Measurements from ENCODE around the gene FTH1.
"Not testable (repeated sequence)": the region's sequence is repeated elsewhere in the genome, so short reads cannot be mapped to it uniquely, and the experiment has no call there.

Gene FTH1

DNA sequence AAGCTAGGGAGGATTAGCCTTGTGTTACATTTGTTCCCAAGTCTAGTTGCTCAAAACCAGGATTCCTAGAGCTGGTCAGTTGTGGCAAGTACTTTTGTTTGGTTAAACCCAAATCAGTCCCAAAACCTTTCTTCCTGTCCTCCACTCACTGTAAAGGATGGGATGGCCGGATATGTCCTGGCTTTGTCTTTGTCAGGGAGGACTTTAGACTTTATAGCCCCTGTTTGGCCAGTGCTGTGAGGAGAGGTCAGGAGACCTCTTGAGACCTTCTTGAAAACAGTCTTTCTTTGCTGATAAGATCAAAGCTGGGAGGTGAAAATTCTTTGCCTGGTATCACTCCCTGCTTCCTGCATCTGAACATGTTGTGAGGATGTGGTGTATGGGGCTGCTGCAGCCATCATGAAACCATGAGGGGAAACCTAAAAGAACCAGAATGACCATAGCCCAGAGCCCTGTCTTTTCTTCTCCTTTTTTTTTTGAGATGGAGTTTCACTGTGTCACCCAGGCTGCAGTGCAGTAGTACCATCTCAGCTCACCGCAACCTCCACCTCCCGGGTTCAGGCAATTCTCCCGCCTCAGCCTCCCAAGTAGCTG is 43.6 kb upstream of the FTH1 start:
- TF ChIP-seq, protein P1, sequence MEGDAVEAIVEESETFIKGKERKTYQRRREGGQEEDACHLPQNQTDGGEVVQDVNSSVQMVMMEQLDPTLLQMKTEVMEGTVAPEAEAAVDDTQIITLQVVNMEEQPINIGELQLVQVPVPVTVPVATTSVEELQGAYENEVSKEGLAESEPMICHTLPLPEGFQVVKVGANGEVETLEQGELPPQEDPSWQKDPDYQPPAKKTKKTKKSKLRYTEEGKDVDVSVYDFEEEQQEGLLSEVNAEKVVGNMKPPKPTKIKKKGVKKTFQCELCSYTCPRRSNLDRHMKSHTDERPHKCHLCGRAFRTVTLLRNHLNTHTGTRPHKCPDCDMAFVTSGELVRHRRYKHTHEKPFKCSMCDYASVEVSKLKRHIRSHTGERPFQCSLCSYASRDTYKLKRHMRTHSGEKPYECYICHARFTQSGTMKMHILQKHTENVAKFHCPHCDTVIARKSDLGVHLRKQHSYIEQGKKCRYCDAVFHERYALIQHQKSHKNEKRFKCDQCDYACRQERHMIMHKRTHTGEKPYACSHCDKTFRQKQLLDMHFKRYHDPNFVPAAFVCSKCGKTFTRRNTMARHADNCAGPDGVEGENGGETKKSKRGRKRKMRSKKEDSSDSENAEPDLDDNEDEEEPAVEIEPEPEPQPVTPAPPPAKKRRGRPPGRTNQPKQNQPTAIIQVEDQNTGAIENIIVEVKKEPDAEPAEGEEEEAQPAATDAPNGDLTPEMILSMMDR (IDR thresholded peaks at IDR 0.05; ENCODE audit: borderline replicate concordance, insufficient read depth, low read depth, low read length) = no peak
- no peak overlapping the region for H3K4me3 ChIP-seq (ENCODE audit: low read depth, low read length)

DNA sequence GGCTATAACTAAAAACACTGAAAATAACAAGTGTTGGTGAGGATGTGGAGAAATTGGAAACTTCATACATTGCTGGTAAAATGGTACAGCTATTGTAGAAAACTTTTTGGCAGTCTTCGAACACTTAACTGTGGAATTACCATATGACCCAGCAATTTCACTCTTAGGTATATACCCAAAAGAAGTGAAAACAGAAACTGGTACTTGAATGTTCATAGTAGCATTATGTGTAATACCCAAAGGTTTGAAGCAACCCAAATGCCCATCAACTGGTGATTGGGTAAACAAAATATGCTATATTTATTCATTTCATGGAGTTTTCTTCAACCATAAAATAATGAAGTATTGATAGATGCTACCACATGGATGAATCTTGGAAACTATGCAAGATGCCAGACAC is 40.8 kb upstream of the FTH1 start:
- H3K4me3 ChIP-seq (ENCODE audit: low read depth, low read length) = no peak overlapping the region
- TF ChIP-seq, protein P1 (IDR thresholded peaks at IDR 0.05; ENCODE audit: borderline replicate concordance, insufficient read depth, low read depth, low read length) = no peak

DNA sequence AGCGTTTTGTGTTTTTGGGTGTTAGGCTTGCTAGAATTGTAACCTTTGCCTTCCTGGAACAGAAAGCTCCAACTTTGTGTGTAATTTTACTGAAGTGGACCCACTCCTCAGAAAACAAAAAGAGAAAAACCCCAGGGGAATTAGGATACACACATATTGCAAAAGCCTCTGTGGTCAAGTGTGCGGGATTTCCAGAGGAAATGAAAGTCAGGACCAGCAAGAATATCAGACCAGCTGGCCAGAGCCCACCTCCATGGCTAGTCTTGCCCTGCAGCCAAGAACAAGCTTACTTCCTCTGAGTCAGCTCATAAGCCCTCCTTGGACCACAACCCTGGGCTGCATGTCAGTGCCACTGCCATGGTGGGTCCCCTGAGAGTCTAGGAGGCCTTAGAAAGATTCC is 37.0 kb upstream of the FTH1 start:
- TF ChIP-seq, protein P1 (IDR thresholded peaks at IDR 0.05; ENCODE audit: borderline replicate concordance, insufficient read depth, low read depth, low read length) = no peak

DNA sequence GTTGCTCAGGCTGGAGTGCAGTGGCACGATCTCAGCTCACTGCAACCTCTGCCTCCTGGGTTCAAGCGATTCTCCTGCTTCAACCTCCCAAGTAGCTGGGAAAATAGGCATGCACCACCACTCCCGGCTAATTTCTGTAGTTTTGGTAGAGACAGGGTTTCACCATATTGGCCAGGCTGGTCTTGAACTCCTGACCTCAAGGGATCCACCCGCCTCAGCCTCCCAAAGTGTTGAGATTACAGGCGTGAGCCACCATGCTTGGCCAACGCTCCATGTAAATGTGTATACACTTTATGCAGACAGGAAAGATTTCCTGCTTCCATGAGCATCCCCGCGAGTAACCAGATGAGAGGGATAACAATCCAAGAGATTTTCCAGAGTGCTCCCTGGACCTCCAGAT is 34.8 kb upstream of the FTH1 start:
- not testable (repeated sequence) for H3K4me3 ChIP-seq (ENCODE audit: low read depth, low read length)

More for the DNA sequence above, 37.0 kb upstream of the FTH1 start:
- H3K4me3 ChIP-seq (ENCODE audit: low read depth, low read length) = no peak overlapping the region

DNA sequence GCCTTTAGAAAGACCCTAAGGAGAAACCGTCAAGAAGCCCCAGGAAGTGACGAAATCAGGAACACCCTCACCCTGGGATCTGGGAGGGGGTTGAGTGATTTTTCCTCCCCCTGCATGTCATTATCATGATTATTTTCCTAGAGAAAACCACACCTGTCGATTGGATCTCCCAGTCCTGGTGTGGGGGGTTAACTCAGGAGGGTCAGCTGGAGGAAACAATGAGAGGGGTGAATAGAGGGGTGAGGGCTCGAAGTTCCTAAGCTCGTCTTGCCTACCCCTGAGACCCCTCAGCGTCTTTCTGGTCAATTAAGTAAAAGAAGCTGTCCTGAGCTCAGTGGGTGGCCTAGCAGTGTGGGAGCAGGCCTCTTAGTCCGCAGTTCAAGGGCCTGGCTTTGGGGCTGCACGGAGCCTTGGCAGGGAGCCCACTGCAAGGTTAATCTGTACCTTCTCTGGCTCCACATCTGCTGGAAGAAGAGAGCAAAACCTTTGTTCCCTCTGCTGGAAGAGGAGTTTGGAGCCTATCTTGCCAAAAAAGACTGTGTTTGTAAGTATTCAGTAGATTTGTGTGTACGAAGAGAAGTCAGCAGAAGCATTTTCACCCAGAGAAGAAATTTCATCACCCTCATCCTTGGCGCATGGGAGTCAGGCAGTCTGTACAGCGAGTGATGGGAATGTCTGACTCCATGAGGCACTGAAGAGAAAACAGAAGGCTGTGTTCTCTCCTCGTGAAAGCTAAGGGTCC is 34.2 kb upstream of the FTH1 start:
- TF ChIP-seq, protein P1 (IDR thresholded peaks at IDR 0.05; ENCODE audit: borderline replicate concordance, insufficient read depth, low read depth, low read length) = no peak
- H3K4me3 ChIP-seq (ENCODE audit: low read depth, low read length) = no peak overlapping the region

DNA sequence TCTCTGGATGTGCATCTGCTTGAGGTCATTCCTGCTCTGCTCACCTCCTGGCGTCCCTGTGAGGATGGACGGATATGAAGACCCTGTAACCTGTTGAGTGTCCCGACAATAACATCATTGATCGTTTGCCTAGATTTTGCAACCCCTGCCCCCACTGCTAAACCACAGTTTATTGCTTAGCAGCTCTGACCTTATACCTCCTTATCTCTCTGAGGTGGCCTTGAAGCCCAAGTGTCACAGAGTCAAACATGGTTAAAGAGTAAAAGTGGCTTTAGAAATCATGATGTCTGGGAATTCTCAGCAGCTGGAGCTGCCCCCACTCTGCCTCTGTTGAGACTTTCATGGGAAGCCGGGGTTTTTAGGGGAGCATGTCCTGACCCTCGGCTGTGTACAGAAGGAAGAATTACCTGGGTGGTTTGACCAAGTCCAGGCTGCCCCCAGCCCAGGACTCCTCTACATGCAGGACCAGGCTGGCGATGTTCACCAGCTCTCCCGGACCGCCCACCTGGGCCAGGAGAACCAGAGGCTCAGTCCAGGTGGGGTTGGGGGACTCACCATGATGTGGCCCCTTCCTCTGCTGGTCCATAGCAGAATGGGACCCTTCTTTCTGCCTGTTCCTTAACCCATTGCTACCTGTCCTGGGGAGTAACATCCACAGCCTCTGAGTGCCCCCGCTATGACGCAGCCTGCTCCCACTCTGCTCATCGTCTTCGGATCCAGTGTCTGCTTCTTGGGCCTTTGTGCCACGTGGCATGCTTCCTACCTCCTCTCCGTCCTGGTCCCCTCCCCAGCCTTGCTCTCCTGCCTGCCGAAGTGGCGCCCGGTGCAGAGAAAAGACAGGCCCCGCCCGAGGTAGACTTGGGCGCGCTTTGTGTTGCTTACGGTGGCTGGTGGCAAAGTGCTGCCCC is 33.4 kb upstream of the FTH1 start:
- H3K4me3 ChIP-seq (ENCODE audit: low read depth, low read length) = no peak overlapping the region
- TF ChIP-seq, protein P1 (IDR thresholded peaks at IDR 0.05; ENCODE audit: borderline replicate concordance, insufficient read depth, low read depth, low read length) = no peak

DNA sequence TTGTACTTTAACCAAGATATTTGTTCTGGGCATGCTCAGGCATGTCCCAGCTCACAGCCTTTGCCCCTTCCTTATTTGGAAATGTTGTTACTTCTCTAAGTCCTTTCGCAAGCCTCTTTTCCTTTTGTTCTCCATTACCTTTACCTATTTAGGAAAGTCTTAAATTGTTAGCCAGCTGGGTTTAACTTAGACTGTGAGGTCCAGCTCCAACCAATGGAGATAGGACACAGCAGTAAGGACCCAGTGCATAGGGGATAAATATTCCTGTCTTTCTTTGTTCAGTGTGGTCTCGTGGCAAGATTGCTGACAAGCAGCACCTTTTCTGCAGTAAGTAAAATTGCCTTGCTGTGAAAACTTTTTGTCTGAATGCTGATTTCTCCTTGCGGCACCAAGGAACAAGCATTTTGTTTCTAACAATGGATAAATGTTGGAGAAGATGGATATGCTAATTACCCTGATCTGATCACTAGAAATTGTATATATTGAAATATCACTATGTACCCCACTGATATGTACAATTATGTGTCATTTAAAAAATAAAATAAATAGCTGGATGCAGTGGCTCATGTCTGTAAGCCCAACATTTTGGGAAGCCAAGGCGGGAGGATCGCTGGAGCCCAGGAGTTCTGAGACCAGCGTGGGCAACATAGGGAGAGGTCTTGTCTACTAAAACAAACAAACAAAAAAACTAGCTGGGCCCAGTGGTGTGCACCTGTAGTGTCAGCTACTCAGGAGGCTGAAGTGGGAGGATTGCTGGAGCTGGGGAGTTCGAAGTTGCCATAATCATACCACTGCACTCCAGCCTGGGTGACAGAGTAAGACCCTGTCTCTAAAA is 31.9 kb upstream of the FTH1 start:
- TF ChIP-seq, protein P1 (IDR thresholded peaks at IDR 0.05; ENCODE audit: borderline replicate concordance, insufficient read depth, low read depth, low read length) = no peak

More for the DNA sequence above, 31.9 kb upstream of the FTH1 start:
- H3K4me3 ChIP-seq (ENCODE audit: low read depth, low read length) = no peak overlapping the region
